Mesendoderm (in vitro differentiated cells): ENCODE results near the gene RPL32.
"Not testable (repeated sequence)": the region's sequence is repeated elsewhere in the genome, so short reads cannot be mapped to it uniquely, and the experiment has no call there.

ENCODE experiments used
- DNase-seq: peaks from one replicate; pipeline ENCODE4 v3.0.0; 2013
- H2AK5ac ChIP-seq: 2 replicates; pipeline ENCODE4 v1.6.1; 2013; ENCODE audit warnings: low read length, inconsistent platforms
- H2BK120ac ChIP-seq: 2 replicates; pipeline ENCODE4 v1.6.1; 2013; ENCODE audit warnings: low read depth, mild to moderate bottlenecking, low read length, moderate library complexity, mixed read lengths
- H2BK15ac ChIP-seq: replicated peaks from 2 replicates; pipeline ENCODE4 v1.6.1; 2013; ENCODE audit warnings: low read depth, mild to moderate bottlenecking, moderate library complexity
- H2BK5ac ChIP-seq: 2 replicates; pipeline ENCODE4 v1.6.1; 2013; ENCODE audit warnings: low read length, inconsistent platforms
- H3K18ac ChIP-seq: 2 replicates; pipeline ENCODE4 v1.6.1; 2013; ENCODE audit warnings: mild to moderate bottlenecking, low read length, mixed read lengths
- H3K23ac ChIP-seq: one replicate; pipeline ENCODE4 v1.6.1; 2013; ENCODE audit warnings: low read length
- H3K27ac ChIP-seq: 2 replicates; pipeline ENCODE4 v1.5.1; 2013; ENCODE audit warnings: low read depth, mild to moderate bottlenecking, inconsistent platforms, low read length, moderate library complexity
- H3K27me3 ChIP-seq: 2 replicates; pipeline ENCODE4 v1.6.1; 2013; ENCODE audit warnings: low read length, control low read depth, mild to moderate bottlenecking, inconsistent platforms; ENCODE audit not compliant: insufficient read depth, poor library complexity
- H3K36me3 ChIP-seq: 2 replicates; pipeline ENCODE4 v1.6.1; 2013; ENCODE audit warnings: low read length, inconsistent platforms; ENCODE audit not compliant: control insufficient read depth, insufficient read depth
- H3K4ac ChIP-seq: one replicate; pipeline ENCODE4 v1.6.1; 2013; ENCODE audit warnings: low read depth, mild to moderate bottlenecking, low read length, moderate library complexity
- H3K4me1 ChIP-seq: 2 replicates; pipeline ENCODE4 v1.6.1; 2013; ENCODE audit warnings: low read depth, low read length, inconsistent platforms; ENCODE audit not compliant: control insufficient read depth
- H3K4me2 ChIP-seq: 2 replicates; pipeline ENCODE4 v1.6.1; 2013; ENCODE audit warnings: low read length
- H3K4me3 ChIP-seq: 2 replicates; pipeline ENCODE4 v1.5.1; 2013; ENCODE audit warnings: mild to moderate bottlenecking, low read length
- H3K56ac ChIP-seq: one replicate; pipeline ENCODE4 v1.6.1; 2013; ENCODE audit warnings: low read length
- H3K79me1 ChIP-seq: 2 replicates; pipeline ENCODE4 v1.6.1; 2013; ENCODE audit warnings: low read length, inconsistent platforms
- H3K79me2 ChIP-seq: 2 replicates; pipeline ENCODE4 v1.6.1; 2013; ENCODE audit warnings: mild to moderate bottlenecking, low read length; ENCODE audit not compliant: control insufficient read depth, insufficient read depth
- H3K9ac ChIP-seq: 2 replicates; pipeline ENCODE4 v1.6.1; 2013; ENCODE audit warnings: low read length, inconsistent platforms
- H4K5ac ChIP-seq: one replicate; pipeline ENCODE4 v1.6.1; 2013; ENCODE audit warnings: low read length
- H4K8ac ChIP-seq: one replicate; pipeline ENCODE4 v1.6.1; 2013; ENCODE audit warnings: low read depth, mild to moderate bottlenecking, control low read depth, low read length, moderate library complexity
- WGBS: extraction: QIAGEN DNeasy Blood & Tissue Kit; methylation state at CpG from one replicate; pipeline ENCODE4 v1.1.7; 2013; ENCODE audit warnings: low lambda C conversion rate, missing lambda C conversion rate; ENCODE audit not compliant: insufficient coverage; ENCODE audit errors: extremely low coverage; 5-methylcytosine and 5-hydroxymethylcytosine counted together

The RPL32 gene

DNA sequence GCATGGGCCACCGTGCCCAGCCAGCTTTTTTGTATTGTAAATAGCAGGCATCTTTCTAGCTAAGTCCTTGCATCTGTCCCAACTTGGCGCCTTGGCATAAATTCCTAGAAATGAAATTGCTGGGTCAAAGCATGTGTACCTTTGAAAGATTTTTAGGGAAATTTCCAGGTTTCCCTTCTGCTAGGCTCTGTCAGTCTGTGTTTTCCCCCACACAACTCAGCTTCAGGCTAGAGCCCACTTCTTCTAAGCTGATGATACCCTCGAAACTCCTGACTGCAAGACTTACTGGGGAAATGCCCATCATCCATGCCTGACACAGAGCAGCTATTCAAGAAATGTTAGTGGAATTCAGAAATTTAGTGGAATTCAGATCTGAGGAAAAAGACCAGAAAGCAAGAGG is 10.8 kb upstream of the RPL32 start:
- no peaks in the 10 kb centered on the region for H3K27me3 ChIP-seq
- no peak overlapping the region for H3K9ac ChIP-seq
- no peak overlapping the region for H2BK120ac ChIP-seq
- H3K18ac ChIP-seq, result no peak overlapping the region
- H4K5ac ChIP-seq, result no peak overlapping the region
- no peaks in the 10 kb centered on the region for H3K79me1 ChIP-seq
- no peak overlapping the region for H2BK15ac ChIP-seq
- H3K56ac ChIP-seq, result no peak overlapping the region
- H3K79me2 ChIP-seq, result no peaks in the 10 kb centered on the region
- H3K4ac ChIP-seq, result no peak overlapping the region
- H3K27ac ChIP-seq, result no peak overlapping the region
- H3K23ac ChIP-seq, result no peak overlapping the region
- no peak overlapping the region for H3K4me2 ChIP-seq
- no peak overlapping the region for H2AK5ac ChIP-seq
- H3K4me3 ChIP-seq, result no peak overlapping the region
- no CpG with 5 or more reads among the region's 3 CpGs for whole genome bisulfite sequencing
- no peak overlapping the region for H4K8ac ChIP-seq
- H3K36me3 ChIP-seq, result no peaks in the 10 kb centered on the region
- no peaks in the 10 kb centered on the region for H3K4me1 ChIP-seq
- H2BK5ac ChIP-seq, result no peak overlapping the region
- no peak for DNase-seq

DNA sequence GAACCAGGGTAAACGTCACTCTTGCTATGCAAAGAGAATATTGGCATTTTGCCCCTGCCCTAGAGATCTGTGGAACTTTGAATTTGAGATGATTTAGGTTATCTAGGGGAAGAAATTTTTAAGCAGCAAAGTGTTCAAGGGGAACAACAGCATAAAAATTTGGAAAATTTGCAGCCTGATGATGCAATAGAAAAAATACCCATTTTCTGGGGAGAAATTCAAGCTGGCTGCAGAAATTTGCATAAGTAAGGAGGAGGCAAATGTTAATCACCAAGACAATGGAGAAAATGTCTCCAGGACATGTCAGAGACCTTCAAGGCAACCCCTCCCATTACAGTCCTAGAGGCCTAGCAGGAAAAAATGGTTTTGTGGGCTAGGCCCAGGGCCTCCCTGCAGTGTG is 4.4 kb upstream of the RPL32 start:
- no peak overlapping the region for H3K18ac ChIP-seq
- no peaks in the 10 kb centered on the region for H3K4me1 ChIP-seq
- no peak overlapping the region for H3K23ac ChIP-seq
- no peak overlapping the region for H2AK5ac ChIP-seq
- no peak overlapping the region for H2BK15ac ChIP-seq
- no peak overlapping the region for H2BK120ac ChIP-seq
- H3K4ac ChIP-seq, result no peak overlapping the region
- H2BK5ac ChIP-seq, result no peak overlapping the region
- no peaks in the 10 kb centered on the region for H3K36me3 ChIP-seq
- H4K5ac ChIP-seq, result no peak overlapping the region
- DNase-seq, result no peak
- peaks cover 5% of the 10 kb centered on the region for H3K79me2 ChIP-seq
- H3K27me3 ChIP-seq, result no peaks in the 10 kb centered on the region
- H4K8ac ChIP-seq, result no peak overlapping the region
- H3K4me2 ChIP-seq, result no peak overlapping the region
- no CpG with 5 or more reads among the region's 1 CpG for WGBS
- H3K56ac ChIP-seq, result no peak overlapping the region
- H3K9ac ChIP-seq, result no peak overlapping the region
- no peak overlapping the region for H3K4me3 ChIP-seq
- no peaks in the 10 kb centered on the region for H3K79me1 ChIP-seq
- no peak overlapping the region for H3K27ac ChIP-seq

DNA sequence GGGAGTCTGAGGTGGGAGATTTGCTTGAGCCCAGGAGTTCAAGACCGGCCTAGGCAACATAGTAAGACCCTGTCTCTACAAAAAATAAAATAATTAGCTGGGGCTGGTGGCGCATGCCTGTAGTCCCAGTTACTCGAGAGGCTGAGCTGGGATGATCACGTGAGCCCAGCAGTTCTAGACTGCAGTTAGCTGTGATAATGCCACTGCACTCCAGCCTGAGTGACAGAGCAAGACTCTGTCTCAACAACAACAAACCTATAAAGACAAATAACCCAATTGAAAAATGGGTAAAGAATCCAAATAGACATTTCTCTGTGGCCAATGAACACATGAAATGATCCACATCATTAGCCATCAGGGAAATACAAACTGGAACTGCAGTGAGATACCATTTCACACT is 1.1 kb upstream of the RPL32 start:
- Histone ChIP-seq H4K5ac (no peak overlapping the region), H3K36me3 (peaks cover 7% of the 10 kb centered on the region), H3K27me3 (no peaks in the 10 kb centered on the region), H3K79me1 (peaks cover 4% of the 10 kb centered on the region), H3K18ac (no peak overlapping the region), H3K4me2 (no peak overlapping the region), H3K27ac (no peak overlapping the region), H3K23ac (no peak overlapping the region), H3K4me1 (peaks cover 9% of the 10 kb centered on the region), H3K4ac (no peak overlapping the region), H2AK5ac (no peak overlapping the region), H3K9ac (no peak overlapping the region), H2BK5ac (no peak overlapping the region), H2BK15ac (no peak overlapping the region), H3K56ac (no peak overlapping the region), H3K4me3 (no peak overlapping the region), H2BK120ac (no peak overlapping the region), H3K79me2 (peaks cover 38% of the 10 kb centered on the region), H4K8ac (no peak overlapping the region)
- no peak for DNase-seq
- WGBS, result no CpG with 5 or more reads among the region's 4 CpGs

DNA sequence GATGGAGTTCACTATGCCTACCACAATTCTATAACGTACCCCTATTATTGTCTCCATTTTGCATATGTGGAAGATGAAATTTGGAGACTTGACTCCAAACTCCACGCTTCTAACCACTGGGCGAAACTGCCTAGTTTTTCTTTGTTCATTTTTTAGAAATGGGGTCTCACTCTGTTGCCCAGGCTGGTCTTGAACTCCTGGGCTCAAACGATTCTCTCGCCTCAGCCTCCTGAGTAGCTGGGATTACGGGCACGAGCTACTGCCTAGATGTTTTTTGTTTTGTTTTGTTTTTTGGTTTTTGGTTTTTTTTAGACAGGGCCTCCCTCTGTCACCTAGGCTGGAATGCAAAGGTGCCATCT is 584 bp upstream of the RPL32 start:
- H3K4me1 ChIP-seq, result peaks cover 9% of the 10 kb centered on the region
- H3K56ac ChIP-seq, result peak overlapping the region; percentile 18
- peaks cover 44% of the 10 kb centered on the region for H3K79me2 ChIP-seq
- H4K5ac ChIP-seq, result no peak overlapping the region
- no peak overlapping the region for H2AK5ac ChIP-seq
- no peak overlapping the region for H4K8ac ChIP-seq
- no peak overlapping the region for H2BK120ac ChIP-seq
- no peaks in the 10 kb centered on the region for H3K27me3 ChIP-seq
- H3K4me3 ChIP-seq, result no peak overlapping the region
- H3K36me3 ChIP-seq, result peaks cover 10% of the 10 kb centered on the region
- no peak overlapping the region for H3K4ac ChIP-seq
- H2BK15ac ChIP-seq, result no peak overlapping the region
- no peak overlapping the region for H3K4me2 ChIP-seq
- no peak overlapping the region for H3K23ac ChIP-seq
- DNase-seq, result no peak
- peaks cover 8% of the 10 kb centered on the region for H3K79me1 ChIP-seq
- H3K18ac ChIP-seq, result no peak overlapping the region
- no peak overlapping the region for H3K9ac ChIP-seq
- no CpG with 5 or more reads among the region's 7 CpGs for WGBS
- no peak overlapping the region for H3K27ac ChIP-seq
- no peak overlapping the region for H2BK5ac ChIP-seq

DNA sequence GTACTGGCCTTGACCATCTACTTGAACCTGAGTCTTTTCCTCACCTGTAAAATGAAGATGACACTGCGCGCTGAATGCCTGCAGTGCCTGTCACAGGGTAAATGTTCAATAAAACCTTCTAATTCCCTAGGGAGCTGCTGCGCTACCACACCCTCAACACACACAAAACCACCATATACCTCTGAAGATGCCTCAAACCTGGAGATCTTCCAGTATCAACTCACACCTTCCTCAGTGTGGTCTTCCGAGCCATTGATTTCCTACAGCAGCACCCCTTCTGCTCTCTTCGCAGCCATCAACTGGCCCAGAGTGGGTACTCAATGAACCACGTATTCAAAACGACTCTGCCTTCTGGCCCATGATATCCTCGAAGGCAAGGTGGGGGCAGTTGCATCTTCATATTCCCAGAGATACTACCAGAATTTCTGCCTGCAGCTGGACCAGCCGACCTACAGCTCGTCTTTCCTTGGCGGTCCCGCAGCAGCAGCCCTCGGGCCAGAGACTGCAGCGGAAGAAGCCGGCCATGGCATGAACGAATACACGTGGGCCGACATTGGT is 695 bp downstream of the RPL32 start:
- peak overlapping the region; percentile 94 for H3K4me3 ChIP-seq
- H3K27me3 ChIP-seq, result no peaks in the 10 kb centered on the region
- peak overlapping the region; percentile 6 for H2AK5ac ChIP-seq
- peaks cover 9% of the 10 kb centered on the region for H3K4me1 ChIP-seq
- WGBS, result no CpG with 5 or more reads among the region's 18 CpGs
- H4K5ac ChIP-seq, result no peak overlapping the region
- peaks cover 18% of the 10 kb centered on the region for H3K36me3 ChIP-seq
- H3K56ac ChIP-seq, result peak overlapping the region; percentile 95
- H3K79me2 ChIP-seq, result peaks cover 50% of the 10 kb centered on the region
- H3K27ac ChIP-seq, result no peak overlapping the region
- peaks cover 15% of the 10 kb centered on the region for H3K79me1 ChIP-seq
- H3K4ac ChIP-seq, result peak overlapping the region; percentile 89
- no peak overlapping the region for H2BK120ac ChIP-seq
- H3K4me2 ChIP-seq, result peak overlapping the region; percentile 95
- H4K8ac ChIP-seq, result peak overlapping the region; percentile 14
- peak overlapping the region; percentile 98 for H3K9ac ChIP-seq
- peak overlapping the region; percentile 25 for H2BK5ac ChIP-seq
- H2BK15ac ChIP-seq, result no peak overlapping the region
- H3K18ac ChIP-seq, result peak overlapping the region; percentile 31
- peak overlapping the region; percentile 39 for H3K23ac ChIP-seq
- DNase-seq, result no peak

DNA sequence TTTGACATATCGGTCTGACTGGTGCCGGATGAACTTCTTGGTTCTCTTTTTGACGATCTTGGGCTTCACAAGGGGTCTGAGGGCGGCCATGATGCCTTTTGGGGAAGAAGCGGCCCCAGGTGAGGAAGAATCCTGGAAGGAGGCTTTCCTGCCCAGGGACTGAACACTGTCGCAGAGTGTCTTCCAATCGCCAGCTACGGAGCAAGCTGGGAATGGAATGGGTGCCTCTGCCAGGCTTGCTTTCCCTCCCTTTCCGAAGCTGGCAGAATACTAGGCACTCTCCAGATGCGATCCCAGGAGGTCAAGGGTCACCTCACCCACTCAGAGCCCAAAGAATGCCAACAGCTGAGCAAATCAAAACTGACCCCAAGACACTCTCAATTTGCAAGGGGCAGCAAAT is 1.2 kb downstream of the RPL32 start:
- H3K4me2 ChIP-seq, result peak overlapping the region; percentile 95
- not testable (repeated sequence) for H3K4ac ChIP-seq, H2BK120ac ChIP-seq, H2BK15ac ChIP-seq, H3K18ac ChIP-seq, H2AK5ac ChIP-seq, H3K27me3 ChIP-seq, DNase-seq, H3K27ac ChIP-seq, H2BK5ac ChIP-seq, H4K5ac ChIP-seq, H3K23ac ChIP-seq, H4K8ac ChIP-seq, H3K4me1 ChIP-seq
- H3K79me1 ChIP-seq, result peaks cover 15% of the 10 kb centered on the region
- peaks cover 23% of the 10 kb centered on the region for H3K36me3 ChIP-seq
- peak overlapping the region; percentile 95 for H3K56ac ChIP-seq
- peak overlapping the region; percentile 94 for H3K4me3 ChIP-seq
- peak overlapping the region; percentile 98 for H3K9ac ChIP-seq
- no CpG with 5 or more reads among the region's 10 CpGs for WGBS
- H3K79me2 ChIP-seq, result peaks cover 50% of the 10 kb centered on the region
